ENCODE results near the gene TIGD7.

DNA sequence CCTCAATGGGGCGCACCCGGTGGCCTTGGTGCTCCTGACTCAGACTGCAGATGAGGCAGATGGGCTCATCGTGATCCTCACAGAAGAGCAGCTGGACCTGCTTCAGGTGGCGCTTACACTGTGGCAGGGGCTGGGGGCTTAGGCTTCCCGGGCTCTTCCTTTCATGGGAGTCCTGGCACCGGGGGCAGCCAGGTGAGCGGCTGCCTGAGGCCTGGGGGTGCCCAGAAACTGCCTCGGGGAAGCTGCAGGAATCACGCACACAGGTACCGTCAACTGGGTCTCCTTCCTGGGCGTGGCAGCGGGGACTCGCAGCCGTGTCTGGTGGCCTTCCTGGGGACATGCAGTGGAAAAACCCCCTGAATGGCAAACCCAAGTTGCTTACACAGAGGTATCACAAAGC, 55.8 kb downstream of the TIGD7 start:
- TF ChIP-seq CTCF (IDR thresholded peaks at IDR 0.05) (no peak), POLR2A (IDR thresholded peaks at IDR 0.05) (no peak)

Data from lower leg skin (tissue), 3 donors.